IPS DF 19.7 (cell line): ENCODE results near the gene ENTPD2.

ENCODE experiments used
- DNase-seq: peaks from one replicate; pipeline ENCODE4 v3.0.0-alpha.2; 2013; ENCODE audit warnings: low read depth, low spot score

Gene ENTPD2

GRCh38 chr9:137053944-137054931 lies at the start of gene ENTPD2:
Gene ENTPD2, minus strand, starts transcription at chr9:137054061. Its CDS starts 64 bp downstream, at chr9:137053997.
- no peak for DNase-seq

- DNase-seq, result no peak
Observed at GRCh38 chr9:137103206-137103999, 49.5 kb upstream of the ENTPD2 start.

- DNase-seq, result no peak
Observed at GRCh38 chr9:137099231-137099630, 45.4 kb upstream of the ENTPD2 start.

GRCh38 chr9:137097761-137098462 lies 44.1 kb upstream of the ENTPD2 start:
- DNase-seq, result no peak

- DNase-seq, result no peak
Observed at GRCh38 chr9:137096785-137097546, 43.1 kb upstream of the ENTPD2 start.

- no peak for DNase-seq
Observed at GRCh38 chr9:137095664-137096517, 42.0 kb upstream of the ENTPD2 start.

- no peak for DNase-seq
Observed at GRCh38 chr9:137089232-137089947, 35.5 kb upstream of the ENTPD2 start.

GRCh38 chr9:137088121-137088520 lies 34.3 kb upstream of the ENTPD2 start:
- DNase-seq, result no peak

GRCh38 chr9:137087409-137087925 lies 33.6 kb upstream of the ENTPD2 start:
- DNase-seq, result no peak

DNA sequence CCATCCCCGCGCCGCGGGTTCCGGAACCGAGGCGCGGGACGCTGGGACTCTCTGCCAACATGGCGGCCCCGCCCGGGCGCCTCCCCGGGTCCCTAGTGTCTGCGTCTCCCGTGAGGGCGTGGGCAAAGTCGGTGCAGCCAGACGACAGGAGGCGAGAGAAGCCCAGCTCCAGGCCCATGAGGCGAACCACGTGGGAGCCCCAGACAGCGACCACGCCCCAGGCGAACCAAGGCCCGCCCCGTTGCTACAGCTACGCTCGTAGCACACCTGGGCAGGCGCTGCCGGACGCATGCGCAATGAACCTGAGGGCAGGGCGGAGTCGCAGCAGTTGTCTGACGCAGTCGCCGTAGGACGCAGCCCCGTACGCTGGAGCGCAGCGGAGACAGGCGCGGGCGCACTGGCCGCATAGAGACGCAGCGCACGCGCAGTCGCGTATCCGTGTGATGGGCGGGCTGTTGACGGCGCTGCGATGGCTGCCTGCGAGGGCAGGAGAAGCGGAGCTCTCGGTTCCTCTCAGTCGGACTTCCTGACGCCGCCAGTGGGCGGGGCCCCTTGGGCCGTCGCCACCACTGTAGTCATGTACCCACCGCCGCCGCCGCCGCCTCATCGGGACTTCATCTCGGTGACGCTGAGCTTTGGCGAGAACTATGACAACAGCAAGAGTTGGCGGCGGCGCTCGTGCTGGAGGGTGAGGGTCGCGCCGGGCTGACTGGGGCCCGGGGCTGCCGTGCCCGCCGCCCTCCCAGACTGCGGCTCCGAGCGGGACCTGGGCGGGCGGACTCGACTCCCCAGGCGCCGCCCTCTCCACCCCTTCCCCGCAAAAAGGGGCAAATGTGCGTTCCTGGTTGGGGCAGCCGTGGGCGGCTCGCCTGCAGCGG lies 32.9 kb upstream of the ENTPD2 start, which contains the start of gene MAN1B1:
Gene MAN1B1 (plus strand): TSS at position 455 of the 878 bp plus-strand sequence. CDS start 15 bp downstream, at position 470.
- peak; percentile 93 for DNase-seq

DNA sequence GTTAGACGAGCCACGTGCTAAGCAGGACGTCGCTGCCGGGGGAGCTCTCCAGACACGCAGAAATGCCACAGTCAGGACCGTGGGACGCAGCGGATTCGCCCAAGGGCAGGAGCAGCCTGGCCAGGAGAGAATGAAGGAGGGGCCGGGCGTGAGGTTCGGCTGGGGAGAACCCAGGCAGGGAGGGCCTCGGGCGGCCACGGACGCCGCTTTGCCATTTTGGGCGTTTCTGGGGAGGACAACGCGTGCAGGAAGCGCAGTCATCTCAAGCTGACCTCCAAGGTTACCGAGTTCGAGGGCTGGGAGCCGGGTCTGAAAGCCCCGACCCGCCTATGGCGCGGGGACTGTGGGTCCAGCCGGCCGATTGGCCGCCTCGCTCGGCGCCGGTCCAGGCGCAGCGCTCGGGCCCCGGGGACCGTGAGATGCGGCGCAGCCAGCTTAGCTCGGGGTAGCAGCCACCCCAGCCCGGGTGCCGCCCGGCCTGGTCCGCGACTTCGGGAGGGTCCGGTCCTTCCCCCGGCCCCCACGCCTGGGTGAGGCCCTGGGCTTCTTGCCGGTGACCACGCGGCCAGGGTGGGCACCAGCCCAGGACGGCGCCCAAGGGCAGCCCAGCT lies 32.2 kb upstream of the ENTPD2 start:
- no peak for DNase-seq

GRCh38 chr9:137084526-137084925 lies 30.7 kb upstream of the ENTPD2 start:
- DNase-seq, result no peak

DNA sequence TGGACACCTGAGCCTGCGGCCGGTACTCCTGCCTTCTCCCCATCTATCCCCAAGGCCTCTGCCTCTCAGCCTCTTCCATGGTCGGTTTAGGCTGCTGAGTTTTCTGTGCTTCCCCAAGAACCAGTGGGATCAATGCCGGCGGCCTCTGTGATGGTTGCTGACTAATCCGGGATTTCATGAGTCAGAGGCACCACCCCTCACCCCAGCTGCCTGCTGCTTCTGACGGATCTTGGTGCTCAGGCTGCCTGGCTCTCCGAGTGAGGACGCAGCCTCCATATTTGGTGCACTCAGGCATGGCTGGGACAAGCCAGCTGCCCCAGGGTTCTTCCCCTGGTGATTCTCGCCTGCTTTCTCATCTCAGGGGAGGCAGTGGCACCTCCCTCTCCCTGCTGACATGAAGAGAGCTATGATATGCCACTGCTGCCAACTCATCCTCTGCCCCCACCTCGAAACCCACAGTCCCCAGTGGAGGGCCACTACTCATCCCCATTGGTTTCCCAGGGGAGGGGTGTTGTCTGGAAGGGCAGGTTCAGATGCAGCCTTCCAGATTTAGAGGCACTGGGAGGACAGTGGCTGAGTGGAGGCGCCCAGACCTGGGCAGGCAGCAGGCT lies 29.6 kb upstream of the ENTPD2 start:
- DNase-seq, result no peak

GRCh38 chr9:137082925-137083290 lies 29.0 kb upstream of the ENTPD2 start:
- no peak for DNase-seq

GRCh38 chr9:137082222-137082924 lies 28.5 kb upstream of the ENTPD2 start:
- no peak for DNase-seq

GRCh38 chr9:137080260-137081122 lies 26.6 kb upstream of the ENTPD2 start:
- no peak for DNase-seq
